ENCODE data around the gene UVRAG.

Gene UVRAG

DNA sequence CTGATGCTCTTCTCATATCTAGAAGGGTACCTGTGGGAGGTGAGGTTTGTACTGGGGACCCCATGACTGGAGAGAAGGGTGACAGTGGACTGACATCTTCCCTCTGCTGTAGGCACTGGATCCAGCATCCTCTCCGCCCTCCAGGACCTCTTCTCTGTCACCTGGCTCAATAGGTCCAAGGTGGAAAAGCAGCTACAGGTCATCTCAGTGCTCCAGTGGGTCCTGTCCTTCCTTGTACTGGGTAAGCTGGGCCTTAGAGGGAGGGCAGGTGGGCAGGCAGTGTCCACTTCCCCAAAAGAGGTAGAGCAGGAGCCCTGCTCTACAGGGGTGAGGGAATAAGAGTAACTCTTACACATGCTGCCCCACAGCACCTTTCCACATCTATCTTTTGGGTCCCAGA lies 30.5 kb upstream of the UVRAG start:
- DNase-seq (ENCODE audit: low read depth in 1 of 2, low spot score in 1 of 2): no peak
- H3K4me3 ChIP-seq (replicated peaks; ENCODE audit: insufficient read depth, low read length): no peak overlapping the region
- no peaks in the 10 kb centered on the region for H3K27me3 ChIP-seq (ENCODE audit: insufficient read depth, poor library complexity, severe bottlenecking)
- H3K27ac ChIP-seq (replicated peaks): no peak overlapping the region
- TF ChIP-seq CTCF (IDR thresholded peaks at IDR 0.05; ENCODE audit: insufficient read depth, low read length): no peak
- TF ChIP-seq GABPA (IDR thresholded peaks at IDR 0.05; ENCODE audit: low read depth): no peak
- no peak for TF ChIP-seq SPI1 (IDR thresholded peaks at IDR 0.05; ENCODE audit: borderline replicate concordance, low read depth)
- no peak for TF ChIP-seq REST (IDR thresholded peaks at IDR 0.05; ENCODE audit: insufficient replicate concordance, low read depth)
- no peak for TF ChIP-seq POLR2AphosphoS5 (IDR thresholded peaks at IDR 0.05; ENCODE audit: low read depth)

- TF ChIP-seq REST (IDR thresholded peaks at IDR 0.05; ENCODE audit: insufficient replicate concordance, low read depth) (no peak), POLR2AphosphoS5 (IDR thresholded peaks at IDR 0.05; ENCODE audit: low read depth) (no peak), SPI1 (IDR thresholded peaks at IDR 0.05; ENCODE audit: borderline replicate concordance, low read depth) (no peak), CTCF (IDR thresholded peaks at IDR 0.05; ENCODE audit: insufficient read depth, low read length) (no peak), GABPA (IDR thresholded peaks at IDR 0.05; ENCODE audit: low read depth) (no peak)
- no peak for DNase-seq (ENCODE audit: low read depth in 1 of 2, low spot score in 1 of 2)
- Histone ChIP-seq H3K27me3 (ENCODE audit: insufficient read depth, poor library complexity, severe bottlenecking) (no peaks in the 10 kb centered on the region), H3K4me3 (replicated peaks; ENCODE audit: insufficient read depth, low read length) (no peak overlapping the region), H3K27ac (replicated peaks) (no peak overlapping the region)
Observed at GRCh38 chr11:75785187-75785586, 29.8 kb upstream of the UVRAG start.

DNA sequence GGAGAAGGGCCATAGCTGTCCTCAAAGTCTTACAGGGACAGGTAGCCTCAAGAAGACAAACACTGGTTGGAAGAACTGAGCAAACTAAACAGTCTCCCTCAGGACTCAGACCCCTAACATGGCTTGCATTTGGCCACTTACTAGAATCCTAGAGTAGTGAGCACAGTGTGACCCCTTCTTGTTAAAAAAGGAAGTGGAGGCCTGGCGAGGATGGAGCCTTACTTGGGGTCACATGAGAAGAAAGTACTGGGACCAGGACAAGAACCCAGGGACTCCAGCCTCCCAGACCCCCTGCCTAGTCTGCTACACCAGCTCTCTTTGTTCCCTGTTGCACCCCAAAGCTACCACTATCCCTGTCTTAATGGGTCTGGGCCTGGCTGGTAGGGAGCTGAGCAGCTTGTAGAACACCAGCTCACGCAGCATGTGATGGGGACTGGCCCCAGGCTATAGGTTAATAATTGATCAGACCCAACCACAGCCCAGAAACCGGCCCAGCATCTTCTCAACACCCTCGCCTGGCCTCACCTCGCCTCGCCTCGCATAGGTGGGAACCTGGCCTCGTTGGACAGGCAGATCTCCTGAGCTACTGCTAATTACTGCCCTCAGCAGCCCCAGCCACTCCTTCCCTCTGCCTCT lies 28.8 kb upstream of the UVRAG start:
- Histone ChIP-seq H3K27me3 (ENCODE audit: insufficient read depth, poor library complexity, severe bottlenecking) (no peaks in the 10 kb centered on the region), H3K4me3 (replicated peaks; ENCODE audit: insufficient read depth, low read length) (no peak overlapping the region), H3K27ac (replicated peaks) (no peak overlapping the region)
- no peak for DNase-seq (ENCODE audit: low read depth in 1 of 2, low spot score in 1 of 2)
- TF ChIP-seq SPI1 (IDR thresholded peaks at IDR 0.05; ENCODE audit: borderline replicate concordance, low read depth): peak; percentile 16; the same call in 1 of the 2 replicates
- TF ChIP-seq REST (IDR thresholded peaks at IDR 0.05; ENCODE audit: insufficient replicate concordance, low read depth): no peak

All from HL-60 (cell line).